Peyer's patch (tissue), 4 donors: ENCODE data around the gene SH3RF1.

ENCODE experiments used
- POLR2A ChIP-seq, 2 donors: fragments of 450-650 bp; IDR thresholded peaks; one replicate each; pipeline ENCODE4 v1.5.1; 2017; ENCODE audit warnings: antibody characterized with exemption in 2 of 2, mild to moderate bottlenecking in 2 of 2, moderate library complexity in 2 of 2
- TF ChIP-seq, protein P1 (sequence below), 6 experiments: fragments of 450-650 bp in 4 of 6; fragments of 200-600 bp in 2 of 6; sonication (generic) in 1 of 6; IDR thresholded peaks; one replicate each; pipeline ENCODE4 v1.5.1; 2017 to 2019; ENCODE audit warnings: antibody characterized with exemption in 6 of 6, mild to moderate bottlenecking in 3 of 6, moderate library complexity in 1 of 6

GRCh38 chr4:169066934-169067333, 203.8 kb downstream of the SH3RF1 start:
- TF ChIP-seq, protein P1, sequence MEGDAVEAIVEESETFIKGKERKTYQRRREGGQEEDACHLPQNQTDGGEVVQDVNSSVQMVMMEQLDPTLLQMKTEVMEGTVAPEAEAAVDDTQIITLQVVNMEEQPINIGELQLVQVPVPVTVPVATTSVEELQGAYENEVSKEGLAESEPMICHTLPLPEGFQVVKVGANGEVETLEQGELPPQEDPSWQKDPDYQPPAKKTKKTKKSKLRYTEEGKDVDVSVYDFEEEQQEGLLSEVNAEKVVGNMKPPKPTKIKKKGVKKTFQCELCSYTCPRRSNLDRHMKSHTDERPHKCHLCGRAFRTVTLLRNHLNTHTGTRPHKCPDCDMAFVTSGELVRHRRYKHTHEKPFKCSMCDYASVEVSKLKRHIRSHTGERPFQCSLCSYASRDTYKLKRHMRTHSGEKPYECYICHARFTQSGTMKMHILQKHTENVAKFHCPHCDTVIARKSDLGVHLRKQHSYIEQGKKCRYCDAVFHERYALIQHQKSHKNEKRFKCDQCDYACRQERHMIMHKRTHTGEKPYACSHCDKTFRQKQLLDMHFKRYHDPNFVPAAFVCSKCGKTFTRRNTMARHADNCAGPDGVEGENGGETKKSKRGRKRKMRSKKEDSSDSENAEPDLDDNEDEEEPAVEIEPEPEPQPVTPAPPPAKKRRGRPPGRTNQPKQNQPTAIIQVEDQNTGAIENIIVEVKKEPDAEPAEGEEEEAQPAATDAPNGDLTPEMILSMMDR (IDR thresholded peaks at IDR 0.05), result no peak
- no peak for TF ChIP-seq POLR2A (IDR thresholded peaks at IDR 0.05)
